GM12878 (cell line): ENCODE data around the gene BTBD6.

Source experiments
- JUND ChIP-seq: IDR thresholded peaks from 2 replicates; pipeline ENCODE4 v1.6.1; 2012; ENCODE audit warnings: low read depth, mild to moderate bottlenecking, low read length, improper control_type of control experiment, moderate library complexity
- MYC ChIP-seq: IDR thresholded peaks from 2 replicates; pipeline ENCODE4 v1.6.1; 2011; ENCODE audit warnings: mild to moderate bottlenecking, low read length, moderate library complexity, inconsistent platforms; ENCODE audit not compliant: insufficient read depth, insufficient replicate concordance, insufficient read length, severe bottlenecking
- POLR2AphosphoS5 ChIP-seq: IDR thresholded peaks from 2 replicates; pipeline ENCODE4 v1.6.1; 2011; ENCODE audit warnings: mild to moderate bottlenecking, low read length, inconsistent platforms
- SP1 ChIP-seq: IDR thresholded peaks from one replicate; pipeline ENCODE4 v1.6.1; 2011; ENCODE audit warnings: low read depth, low read length

GRCh38 chr14:105200074-105200473, 48.3 kb upstream of the BTBD6 start:
- no peak for TF ChIP-seq MYC
- TF ChIP-seq POLR2AphosphoS5, result no peak
- no peak for TF ChIP-seq SP1
- TF ChIP-seq JUND, result no peak
